Stimulated activated CD4-positive, alpha-beta T cell treated with anti-CD3 and anti-CD28 coated beads, Interleukin-2, amount 100 ng/mL, for 4 hours (primary cell): ENCODE results near the gene NPSR1.
"Not testable (repeated sequence)": the region's sequence is repeated elsewhere in the genome, so short reads cannot be mapped to it uniquely, and the experiment has no call there.

ENCODE experiments used
- DNase-seq: peaks from one replicate; pipeline ENCODE4 v3.0.0-alpha.2; 2020; ENCODE audit warnings: low read depth

NPSR1 gene

GRCh38 chr7:34835901-34836600 lies 178.0 kb downstream of the NPSR1 start:
- no peak for DNase-seq

- no peak for DNase-seq
Observed at GRCh38 chr7:34837316-34837715, 179.3 kb downstream of the NPSR1 start.

- no peak for DNase-seq
Observed at GRCh38 chr7:34837801-34838201, 179.8 kb downstream of the NPSR1 start.

- no peak for DNase-seq
Observed at GRCh38 chr7:34838329-34838728, 180.3 kb downstream of the NPSR1 start.

- DNase-seq, result no peak
Observed at GRCh38 chr7:34839645-34840044, 181.6 kb downstream of the NPSR1 start.

GRCh38 chr7:34840176-34840785 lies 182.3 kb downstream of the NPSR1 start:
- no peak for DNase-seq

- DNase-seq, result no peak
Observed at GRCh38 chr7:34841326-34841725, 183.3 kb downstream of the NPSR1 start.

- no peak for DNase-seq
Observed at GRCh38 chr7:34842782-34843181, 184.8 kb downstream of the NPSR1 start.

GRCh38 chr7:34844406-34844805 lies 186.4 kb downstream of the NPSR1 start:
- no peak for DNase-seq

- DNase-seq, result no peak
Observed at GRCh38 chr7:34844936-34845665, 187.1 kb downstream of the NPSR1 start.

- DNase-seq, result no peak
Observed at GRCh38 chr7:34845666-34846361, 187.8 kb downstream of the NPSR1 start.

- DNase-seq, result no peak
Observed at GRCh38 chr7:34846976-34847375, 189.0 kb downstream of the NPSR1 start.

- no peak for DNase-seq
Observed at GRCh38 chr7:34848670-34849069, 190.7 kb downstream of the NPSR1 start.

GRCh38 chr7:34849163-34849960 lies 191.3 kb downstream of the NPSR1 start:
- no peak for DNase-seq

- no peak for DNase-seq
Observed at GRCh38 chr7:34849986-34850385, 192.0 kb downstream of the NPSR1 start.

GRCh38 chr7:34850681-34851080 lies 192.7 kb downstream of the NPSR1 start:
- no peak for DNase-seq

GRCh38 chr7:34851431-34851830 lies 193.4 kb downstream of the NPSR1 start:
- DNase-seq, result no peak

GRCh38 chr7:34858444-34858843 lies 200.4 kb downstream of the NPSR1 start:
- DNase-seq, result not testable (repeated sequence)

- DNase-seq, result not testable (repeated sequence)
Observed at GRCh38 chr7:34859281-34859680, 201.3 kb downstream of the NPSR1 start.

- not testable (repeated sequence) for DNase-seq
Observed at GRCh38 chr7:34866222-34866621, 208.2 kb downstream of the NPSR1 start.

- not testable (repeated sequence) for DNase-seq
Observed at GRCh38 chr7:34867341-34867740, 209.3 kb downstream of the NPSR1 start.

- not testable (repeated sequence) for DNase-seq
Observed at GRCh38 chr7:34868602-34869001, 210.6 kb downstream of the NPSR1 start.
